ENCODE data around the gene PPRC1.

- TF ChIP-seq CTCF (conservative IDR thresholded peaks at IDR 0.05; ENCODE audit: low read depth in 2 of 2) = no peak
- no peak for TF ChIP-seq REST (IDR thresholded peaks at IDR 0.05; ENCODE audit: unreplicated experiment)
These were observed 62.5 kb downstream of the PPRC1 start for GRCh38 chr10:102195296-102195870.
